CD4-positive, alpha-beta T cell treated with Interleukin-15 for 4 hours (primary cell): ENCODE results near the gene RNF225.
"Not testable (repeated sequence)": the region's sequence is repeated elsewhere in the genome, so short reads cannot be mapped to it uniquely, and the experiment has no call there.

Experiments used
- DNase-seq: peaks from one replicate; pipeline ENCODE4 v3.0.0-alpha.2; 2020; ENCODE audit warnings: low spot score

RNF225 gene

DNA sequence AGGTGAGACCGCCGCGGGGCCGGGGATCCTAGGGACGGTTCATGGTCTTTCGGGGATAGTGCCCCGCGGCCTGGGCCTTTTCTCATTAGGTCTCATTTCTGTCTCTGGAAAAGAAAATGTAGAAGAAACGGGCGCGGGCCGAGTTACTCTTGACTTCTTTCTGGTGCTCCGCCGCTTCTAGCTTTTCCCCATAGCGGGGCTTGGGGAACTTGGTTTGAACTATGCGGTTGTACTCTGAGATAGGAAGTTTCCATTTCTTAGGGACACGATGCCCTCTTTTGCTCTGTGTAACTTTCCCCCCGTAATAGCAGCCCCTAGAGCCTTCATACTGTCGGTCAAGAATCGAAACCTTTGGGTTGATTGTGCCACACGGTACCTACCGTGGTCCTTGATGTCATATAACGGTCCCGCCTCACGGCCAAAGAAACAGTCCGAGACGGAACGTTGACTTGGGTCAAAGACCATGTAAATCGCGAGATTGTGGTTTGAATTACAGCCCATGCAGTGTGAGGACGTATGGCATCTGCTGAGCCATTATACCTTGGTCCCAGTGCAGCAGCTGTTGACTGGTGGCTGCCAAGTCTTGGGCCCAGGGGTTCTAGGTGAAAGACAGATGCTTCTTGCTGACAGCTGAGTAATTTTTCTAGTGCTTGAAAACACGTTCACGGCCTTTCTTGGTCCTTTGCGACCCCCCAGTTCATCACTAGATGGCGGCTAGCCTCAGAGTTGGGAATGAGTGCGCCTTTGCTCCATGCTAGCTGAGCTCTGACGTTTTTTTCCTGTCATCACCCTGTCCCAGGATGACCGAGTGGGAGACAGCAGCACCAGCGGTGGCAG is 7.9 kb upstream of the RNF225 start:
- no peak for DNase-seq

DNA sequence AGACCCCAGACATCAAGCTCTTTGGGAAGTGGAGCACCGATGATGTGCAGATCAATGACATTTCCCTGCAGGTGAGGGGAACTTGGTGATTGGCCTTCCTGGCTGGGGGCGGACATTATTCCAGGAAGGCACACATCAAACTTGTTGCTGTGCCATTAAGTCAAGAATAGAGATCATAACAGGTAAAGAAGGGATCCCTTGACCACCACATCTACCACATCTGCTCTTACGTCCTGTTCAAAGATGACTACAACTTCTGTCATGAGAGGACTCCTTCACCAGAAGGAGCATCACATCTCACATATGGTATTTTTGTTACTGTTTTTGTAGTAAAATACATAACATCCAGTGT is 7.3 kb upstream of the RNF225 start:
- no peak for DNase-seq

DNA sequence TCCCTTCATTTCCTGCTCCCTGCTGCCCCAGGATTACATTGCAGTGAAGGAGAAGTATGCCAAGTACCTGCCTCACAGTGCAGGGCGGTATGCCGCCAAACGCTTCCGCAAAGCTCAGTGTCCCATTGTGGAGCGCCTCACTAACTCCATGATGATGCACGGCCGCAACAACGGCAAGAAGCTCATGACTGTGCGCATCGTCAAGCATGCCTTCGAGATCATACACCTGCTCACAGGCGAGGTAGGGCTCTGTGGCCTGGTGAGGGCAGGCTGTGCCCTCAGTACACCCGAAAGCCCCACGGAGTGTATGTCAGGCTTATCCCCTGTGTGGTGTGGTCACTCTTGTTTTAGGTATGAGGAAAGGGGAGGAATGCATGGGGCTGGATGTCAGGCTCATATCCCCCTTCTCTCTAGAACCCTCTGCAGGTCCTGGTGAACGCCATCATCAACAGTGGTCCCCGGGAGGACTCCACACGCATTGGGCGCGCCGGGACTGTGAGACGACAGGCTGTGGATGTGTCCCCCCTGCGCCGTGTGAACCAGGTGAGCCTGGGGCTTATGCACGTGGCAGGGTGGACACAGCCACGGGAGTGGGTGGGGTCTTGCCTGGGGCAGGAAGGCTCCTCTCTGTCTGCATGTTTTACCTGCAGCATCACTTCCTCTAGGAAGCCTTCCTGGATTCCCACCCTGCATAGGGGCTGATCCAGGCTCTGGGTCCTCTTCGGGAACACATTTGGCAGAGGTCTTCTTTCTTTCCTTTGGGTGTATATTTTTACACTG is 2.3 kb upstream of the RNF225 start:
- no peak for DNase-seq

DNA sequence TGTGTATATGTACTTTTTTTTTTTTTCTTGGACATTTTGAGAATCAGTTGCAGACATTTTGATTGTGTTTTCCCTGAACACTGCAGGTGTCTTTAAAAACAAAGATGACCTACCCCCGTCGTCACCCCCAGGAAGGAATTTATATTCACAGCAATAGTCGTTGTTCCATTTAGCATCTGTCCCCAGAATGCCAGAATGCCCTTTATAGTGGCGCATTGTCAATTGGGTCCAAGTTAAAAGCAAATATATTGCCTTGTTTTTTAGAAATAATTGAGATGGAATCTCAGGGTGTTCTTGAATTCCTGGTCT is 1.8 kb upstream of the RNF225 start:
- no peak for DNase-seq

DNA sequence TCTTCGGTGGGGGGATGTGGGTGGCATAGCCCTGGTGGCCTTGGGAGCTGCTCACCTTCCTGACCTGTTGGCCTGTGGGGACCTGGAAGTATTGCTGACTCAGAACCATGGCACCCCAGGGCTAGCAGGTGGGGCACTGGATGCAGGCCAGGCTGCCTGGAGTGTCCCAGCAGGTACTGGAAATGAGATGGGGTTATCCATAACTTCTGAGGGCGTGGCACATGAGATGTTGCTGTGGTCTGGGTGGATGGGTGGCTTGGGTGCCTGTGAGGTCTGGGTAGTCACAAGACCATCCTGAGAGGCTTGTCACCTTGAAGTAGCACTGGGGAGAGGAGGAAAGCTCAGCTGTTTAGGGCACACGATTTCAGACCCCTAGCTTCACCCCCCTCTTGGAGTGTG is 636 bp upstream of the RNF225 start:
- DNase-seq: no peak

DNA sequence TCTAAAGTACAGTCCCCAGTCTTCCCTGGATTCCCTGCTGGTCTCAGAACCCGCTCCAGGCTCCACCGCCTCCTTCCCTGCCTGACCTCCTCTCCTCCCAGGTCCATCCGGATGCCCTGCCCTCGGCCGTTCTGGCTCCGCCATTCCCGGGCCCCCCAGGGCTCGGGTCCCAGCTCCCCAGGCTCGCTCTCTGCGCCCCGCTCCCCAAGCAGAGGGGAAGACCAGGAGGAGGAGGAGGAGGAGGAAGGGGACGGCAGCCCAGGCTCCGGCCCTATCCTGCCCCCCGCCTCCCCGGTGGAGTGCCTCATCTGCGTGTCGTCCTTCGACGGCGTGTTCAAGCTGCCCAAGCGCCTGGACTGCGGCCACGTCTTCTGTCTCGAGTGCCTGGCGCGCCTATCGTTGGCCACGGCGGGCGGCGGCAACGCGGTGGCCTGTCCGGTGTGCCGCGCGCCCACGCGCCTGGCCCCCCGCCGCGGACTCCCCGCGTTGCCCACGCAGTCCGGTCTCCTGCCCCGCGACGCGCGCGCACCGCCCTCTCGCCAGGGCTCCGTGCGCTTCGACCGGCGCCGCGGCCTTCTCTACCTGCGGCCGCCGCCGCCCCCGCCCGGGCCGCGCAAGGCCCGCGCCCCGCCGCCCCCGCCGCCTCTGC is 647 bp downstream of the RNF225 start:
- DNase-seq: no peak

DNA sequence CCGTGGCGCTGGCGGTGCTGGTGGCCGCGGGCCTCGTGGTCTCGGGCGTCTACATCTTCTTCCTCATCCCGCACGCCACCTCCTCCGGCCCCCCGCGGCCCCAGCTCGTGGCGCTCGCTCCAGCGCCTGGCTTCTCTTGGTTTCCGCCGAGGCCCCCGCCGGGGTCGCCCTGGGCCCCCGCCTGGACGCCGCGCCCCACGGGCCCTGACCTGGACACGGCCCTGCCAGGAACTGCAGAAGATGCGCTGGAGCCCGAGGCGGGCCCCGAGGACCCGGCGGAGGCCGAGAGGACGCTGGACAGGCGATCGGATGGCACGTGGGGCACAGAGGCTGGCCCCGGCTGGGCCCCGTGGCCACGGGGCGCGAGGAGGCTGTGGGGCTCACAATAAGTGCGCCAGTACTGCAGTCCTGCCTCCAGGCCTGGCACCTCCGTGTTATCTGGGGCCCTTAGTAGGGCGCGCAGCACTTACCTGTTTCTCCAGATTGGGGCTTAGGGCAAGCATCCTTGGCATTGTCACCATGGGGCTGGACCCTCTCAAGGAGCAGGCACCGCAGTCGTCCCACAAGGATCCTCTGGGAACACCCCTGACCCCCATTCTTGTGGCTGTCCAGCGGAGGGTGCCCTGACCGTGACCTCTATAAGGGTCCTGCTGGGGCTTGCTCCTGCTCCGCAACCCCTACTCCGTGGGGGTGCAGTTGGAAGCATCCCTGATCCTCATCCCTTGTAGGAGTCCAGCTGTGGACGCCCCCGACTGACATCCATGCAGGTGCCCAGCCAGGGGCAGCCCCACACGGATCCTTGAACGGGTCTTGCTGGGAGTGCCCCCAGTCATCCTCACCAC is 1.5 kb downstream of the RNF225 start:
- no peak for DNase-seq

DNA sequence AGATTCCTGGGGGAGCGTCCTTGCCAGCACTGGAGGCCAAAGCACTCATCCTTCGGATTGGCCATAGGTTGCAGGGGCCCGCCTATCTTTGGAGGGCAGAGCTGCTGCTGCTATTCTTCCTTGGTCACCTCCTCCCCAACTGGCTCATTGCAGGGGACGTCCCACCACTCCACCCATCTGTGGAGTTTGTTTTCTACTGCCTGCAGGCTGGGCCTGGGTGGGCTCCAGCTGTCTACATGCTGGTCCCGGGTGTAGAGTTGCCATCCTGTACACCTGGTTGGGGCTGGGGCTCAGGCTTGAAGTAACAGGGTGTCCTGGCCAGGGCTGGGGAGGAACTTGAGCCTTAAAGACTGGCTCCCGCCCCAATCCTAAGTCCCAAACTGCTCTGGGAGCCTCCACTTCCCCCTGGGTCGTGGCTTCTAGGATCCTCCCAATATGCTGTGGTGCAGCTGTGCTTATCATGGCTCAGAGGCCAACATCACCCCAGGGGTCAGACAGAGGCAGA is 2.1 kb downstream of the RNF225 start:
- no peak for DNase-seq

DNA sequence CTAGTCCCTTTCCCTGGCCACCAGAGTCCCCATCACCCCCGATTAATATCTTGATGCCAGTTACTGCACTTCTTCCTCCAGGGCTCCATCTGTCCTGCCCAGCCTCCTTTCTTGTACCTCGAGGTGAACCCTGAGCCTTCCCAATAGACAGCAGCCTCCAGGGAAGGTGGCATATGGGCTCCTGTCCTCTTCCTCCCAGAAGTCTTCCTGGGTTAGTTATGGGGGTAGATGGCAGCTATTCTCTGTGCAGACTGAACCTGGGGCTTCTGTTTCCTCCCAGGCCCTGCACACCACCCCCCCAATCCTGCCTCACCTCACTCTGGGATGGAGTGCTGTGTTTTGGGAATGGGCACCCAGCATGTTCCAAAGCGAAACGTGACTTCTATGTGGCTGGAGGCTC is 2.6 kb downstream of the RNF225 start:
- no peak for DNase-seq

DNA sequence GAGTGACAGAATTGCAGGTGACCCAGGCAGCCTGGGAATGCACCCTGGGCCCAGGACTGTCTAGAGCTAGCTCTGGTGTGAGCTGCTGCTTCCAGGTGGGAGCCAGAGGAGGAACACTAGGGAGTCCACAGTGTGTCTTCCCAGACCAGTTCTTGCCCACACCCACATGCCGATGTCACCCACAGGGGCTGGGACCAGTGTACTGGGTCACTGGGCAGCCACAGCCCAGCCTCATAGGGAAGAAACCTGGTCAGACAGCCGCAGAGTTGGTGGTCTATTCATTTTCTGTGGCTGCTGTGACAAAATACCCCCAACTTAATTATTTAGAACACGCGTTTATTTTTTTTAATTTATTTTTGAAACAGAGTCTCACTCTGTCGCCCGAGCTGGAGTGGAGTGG is 3.1 kb downstream of the RNF225 start:
- DNase-seq: no peak

DNA sequence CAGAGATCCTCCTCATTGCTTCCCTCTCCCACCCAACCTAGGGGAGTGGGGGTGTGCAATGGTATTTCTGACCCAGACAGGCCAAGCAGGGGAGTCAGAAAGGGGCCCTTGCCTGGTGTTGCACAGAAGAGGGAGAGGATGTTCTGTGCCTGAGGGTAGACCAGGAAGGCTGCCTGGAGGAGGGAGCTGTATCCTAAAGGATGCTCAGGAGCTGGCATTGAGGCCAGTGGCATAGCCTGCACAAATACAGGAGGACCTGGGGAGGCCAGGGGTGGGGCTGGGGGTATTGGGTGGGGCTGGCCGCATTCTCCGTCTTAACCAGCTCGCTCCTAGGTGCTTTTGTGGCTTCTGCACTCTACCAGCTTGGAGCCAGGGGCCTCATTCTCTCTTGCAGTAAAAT is 4.4 kb downstream of the RNF225 start:
- DNase-seq: no peak

DNA sequence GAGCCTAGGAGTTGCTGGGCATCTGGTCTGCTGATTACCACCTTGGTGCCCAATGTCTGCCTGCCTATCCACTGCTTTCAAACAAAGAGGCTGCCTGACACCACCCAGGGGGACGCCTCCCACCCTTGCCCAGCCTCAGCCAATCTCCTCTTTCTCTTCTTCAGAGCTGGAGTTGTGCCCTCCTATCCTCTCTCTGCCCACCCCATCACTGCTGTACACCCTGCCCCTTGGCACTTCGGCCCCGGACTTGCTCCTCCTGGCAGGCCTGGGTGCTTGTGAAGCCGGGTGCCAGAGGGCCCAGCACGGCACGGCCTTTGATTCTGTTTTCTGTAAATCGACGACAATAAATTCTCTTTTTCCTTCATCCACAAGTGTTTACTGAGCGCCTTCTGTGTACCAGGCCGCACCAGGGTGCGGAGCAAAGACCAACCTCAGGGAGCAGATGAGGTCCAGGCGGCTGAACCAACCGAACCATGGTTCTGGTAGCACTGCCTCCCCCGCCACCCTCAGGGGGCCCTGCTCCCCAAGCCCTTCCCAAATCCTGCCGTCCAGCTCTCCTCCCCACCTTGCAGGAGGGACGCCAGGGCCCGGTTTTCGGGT is 5.0 kb downstream of the RNF225 start:
- DNase-seq: no peak

DNA sequence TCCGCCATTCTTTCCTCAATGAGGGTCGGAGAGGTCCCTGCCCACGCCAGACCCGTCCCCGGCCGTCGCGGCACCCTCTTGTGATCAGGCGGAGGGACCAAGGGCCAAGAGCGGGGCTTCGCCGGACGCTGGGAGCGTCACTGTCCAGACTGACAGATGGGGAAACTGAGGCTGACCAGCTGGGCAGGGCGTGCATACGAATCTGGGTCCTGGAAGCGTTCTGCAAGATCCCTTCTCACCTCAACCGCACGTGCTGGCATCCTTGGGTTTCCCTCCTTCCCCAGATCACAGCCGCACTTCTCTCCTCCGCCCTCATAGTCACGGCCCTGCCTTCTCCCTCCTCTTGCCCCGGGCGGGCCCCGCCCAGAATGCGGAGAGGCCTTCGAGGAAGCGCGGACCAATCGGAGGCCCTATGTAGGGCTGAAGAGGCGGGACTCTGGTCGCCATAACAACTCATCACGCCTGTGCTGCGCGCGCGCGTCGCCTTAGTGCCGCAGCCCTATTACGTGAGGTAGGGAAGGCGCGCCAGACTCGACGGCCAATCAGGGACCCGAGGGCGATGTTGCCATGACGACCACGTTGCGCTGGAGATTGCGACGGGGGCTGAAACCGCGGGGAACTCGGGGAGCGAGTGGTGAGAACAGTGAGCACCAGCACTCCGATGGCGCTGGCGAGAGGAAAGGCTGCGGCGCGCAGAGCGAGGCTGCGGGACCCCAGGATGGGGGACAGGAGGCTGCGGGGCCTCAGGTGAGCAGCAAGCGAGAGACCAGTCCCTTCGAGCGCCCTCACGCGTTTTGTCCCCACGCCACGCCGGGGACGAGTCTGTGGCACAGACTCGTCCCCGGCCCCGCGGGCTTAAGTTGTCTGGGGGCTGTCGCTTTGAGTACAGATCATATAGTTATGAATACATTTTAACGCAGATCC is 5.7 kb downstream of the RNF225 start:
- DNase-seq: peak; percentile 99

DNA sequence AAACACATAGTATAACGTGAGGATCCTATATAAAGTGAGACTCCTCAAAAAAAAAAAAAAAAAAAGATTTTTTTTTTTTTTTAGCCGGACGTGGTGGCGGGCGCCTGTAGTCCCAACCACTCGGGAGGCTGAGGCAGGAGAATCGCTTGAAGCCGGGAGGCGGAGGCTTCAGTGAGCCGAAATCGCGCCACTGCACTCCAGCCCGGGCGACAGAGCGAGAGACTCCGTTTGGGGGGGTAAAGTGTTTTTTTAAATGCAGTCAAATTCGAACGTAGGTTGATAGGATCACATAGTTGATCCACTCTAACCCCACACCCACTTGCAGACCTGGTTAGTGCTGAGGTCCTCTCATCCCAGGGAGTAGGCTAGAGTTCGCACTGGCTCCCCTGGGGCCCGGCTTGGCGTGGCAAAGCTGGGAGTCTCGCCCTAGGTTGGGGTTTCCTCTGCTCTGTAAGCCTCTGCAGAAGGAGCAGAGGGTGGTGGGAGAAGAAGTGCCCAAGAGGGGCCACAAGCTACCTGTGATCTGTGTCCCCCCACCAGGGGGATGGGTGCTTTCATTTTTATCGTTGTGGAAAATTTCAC is 6.5 kb downstream of the RNF225 start:
- no peak for DNase-seq

DNA sequence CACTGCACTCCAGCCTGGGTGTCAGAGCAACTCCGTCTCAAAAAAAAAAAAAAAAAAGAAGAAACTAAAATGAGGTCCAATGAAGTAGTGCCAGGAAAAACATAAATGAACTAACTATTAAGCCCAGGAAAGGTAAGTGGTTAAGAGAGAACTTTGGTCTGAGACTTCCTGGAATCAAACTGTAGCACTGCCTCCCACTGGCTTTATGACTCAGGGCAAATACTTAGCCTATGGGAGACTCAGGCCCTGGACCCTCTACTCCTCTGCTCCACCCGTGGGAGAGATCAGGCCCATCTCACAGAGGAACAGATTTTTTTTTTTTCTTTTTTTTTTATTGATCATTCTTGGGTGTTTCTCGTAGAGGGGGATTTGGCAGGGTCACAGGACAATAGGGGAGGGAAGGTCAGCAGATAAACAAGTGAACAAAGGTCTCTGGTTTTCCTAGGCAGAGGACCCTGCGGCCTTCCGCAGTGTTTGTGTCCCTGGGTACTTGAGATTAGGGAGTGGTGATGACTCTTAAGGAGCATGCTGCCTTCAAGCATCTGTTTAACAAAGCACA is 8.5 kb downstream of the RNF225 start:
- not testable (repeated sequence) for DNase-seq

DNA sequence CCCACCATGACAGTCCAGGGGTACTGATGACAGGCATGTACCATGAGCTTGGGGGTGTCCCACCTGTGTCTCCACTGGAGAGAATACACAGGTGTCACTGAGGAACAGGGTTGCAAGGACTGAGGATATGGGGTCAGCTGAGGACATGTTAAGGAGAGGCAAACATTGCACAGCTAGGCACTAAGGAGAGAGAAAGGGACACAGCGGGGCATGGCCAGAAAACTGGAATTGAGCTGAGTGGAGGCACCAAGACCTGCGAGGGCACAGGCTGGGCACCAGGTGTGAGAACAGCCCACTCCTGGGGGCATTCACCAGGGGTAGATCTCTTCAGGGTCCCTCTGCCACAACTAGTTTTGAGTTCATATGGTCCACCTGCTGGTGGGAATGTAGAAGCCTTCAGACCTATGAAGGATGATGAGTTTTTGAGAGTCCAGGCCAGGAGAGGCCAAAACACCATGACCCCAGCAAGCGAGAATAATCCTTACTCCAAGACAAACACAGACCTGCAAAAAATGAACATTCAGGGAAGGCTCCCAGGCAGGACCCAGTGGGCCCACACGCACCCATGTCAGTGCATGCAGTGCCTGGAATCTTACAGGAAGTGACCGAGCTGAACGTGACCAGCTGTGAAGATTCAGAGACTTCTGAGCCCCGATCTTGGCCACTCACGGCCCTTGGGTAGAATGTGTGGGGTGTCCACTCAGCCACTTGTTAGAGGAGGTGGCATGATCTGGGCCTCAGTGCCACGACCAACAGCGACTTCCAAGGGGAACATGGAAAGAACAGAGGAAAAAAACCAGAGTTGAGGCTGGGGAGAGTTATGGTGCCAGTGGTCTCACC is 11.6 kb downstream of the RNF225 start:
- no peak for DNase-seq

DNA sequence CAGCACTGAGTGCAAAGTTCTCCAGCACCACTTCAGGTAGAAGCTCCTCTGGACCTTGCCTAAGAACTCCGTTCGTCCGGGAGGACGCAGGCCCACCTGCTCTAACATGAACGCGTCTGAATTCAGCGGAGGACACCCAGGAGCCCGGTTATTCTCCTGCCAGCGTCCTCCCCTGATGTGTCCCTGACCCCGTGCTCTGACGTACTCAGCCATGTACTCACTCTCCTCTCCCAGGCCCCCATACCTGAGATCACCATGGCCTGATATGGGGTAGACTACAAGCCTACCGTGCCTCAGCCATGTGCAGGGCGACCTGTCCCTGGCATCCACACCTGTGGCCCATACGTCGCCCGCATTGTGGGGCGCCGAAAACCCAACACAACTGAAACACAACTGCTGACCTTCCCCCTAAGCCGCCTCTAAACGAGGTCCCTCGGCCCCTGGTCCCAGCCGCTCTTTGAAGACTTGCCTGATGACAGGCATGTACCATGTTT is 12.2 kb downstream of the RNF225 start:
- DNase-seq: no peak

DNA sequence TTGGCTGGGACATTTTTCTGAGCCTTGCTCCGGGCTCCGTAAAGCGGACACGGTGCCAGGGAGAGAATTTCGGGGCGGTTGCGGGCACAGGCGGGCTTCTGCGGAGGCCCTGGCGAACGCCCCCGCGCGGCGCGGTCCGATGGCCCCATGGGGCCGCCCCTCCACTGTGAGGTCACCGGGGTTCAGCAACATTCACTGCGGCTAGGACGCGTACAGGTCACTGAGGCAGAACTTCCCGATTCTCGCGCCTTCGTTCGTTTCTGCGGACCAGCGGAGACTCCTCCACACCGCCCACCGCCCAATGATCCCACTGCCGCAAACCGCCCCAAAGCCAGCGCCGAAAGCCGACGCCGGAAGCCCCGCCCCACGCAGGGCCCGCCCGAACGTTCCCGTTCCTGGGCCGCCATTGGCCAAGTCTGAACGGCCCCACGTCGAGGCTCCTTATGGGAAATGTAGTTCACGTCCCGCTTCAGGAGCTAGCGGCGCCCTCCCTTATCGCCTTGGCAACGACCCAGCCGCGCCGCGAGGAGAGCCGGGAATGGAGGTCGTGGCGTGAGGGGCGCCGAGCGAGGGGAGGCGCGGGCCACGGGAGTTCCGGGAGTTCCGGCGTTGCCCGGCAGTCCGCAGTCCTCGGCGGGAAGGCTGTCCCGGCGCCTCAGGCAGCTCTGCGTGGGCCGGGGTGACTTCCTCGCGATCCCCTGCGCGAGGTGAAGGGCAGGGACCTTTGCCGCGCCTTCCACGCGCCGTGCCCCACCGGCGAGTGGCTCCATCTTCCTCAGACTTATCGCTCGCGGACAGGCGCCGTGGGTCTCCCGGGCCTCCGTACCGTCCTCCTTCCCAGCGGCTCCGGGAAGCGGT is 12.9 kb downstream of the RNF225 start, which contains the start of gene ZNF584:
Gene ZNF584, plus strand, starts transcription at position 498 of the 858 bp plus-strand sequence. CDS start 499 bp downstream, outside the sequence.
- peak; percentile 94 for DNase-seq
